Hepatocyte (in vitro differentiated cells): ENCODE measurements around the gene RBM8A.

ENCODE experiments used
- CTCF ChIP-seq: fragments of 200-600 bp; sonication (generic); IDR thresholded peaks from 2 replicates; pipeline ENCODE4 v1.5.1; 2016; ENCODE audit warnings: antibody characterized with exemption, mild to moderate bottlenecking; ENCODE audit not compliant: poor library complexity
- EZH2 ChIP-seq: fragments of 200-600 bp; sonication (generic); IDR thresholded peaks from 2 replicates; pipeline ENCODE4 v1.6.1; 2016; ENCODE audit warnings: antibody characterized with exemption, mild to moderate bottlenecking, borderline replicate concordance
- EZH2phosphoT487 ChIP-seq: fragments of 200-600 bp; sonication (generic); IDR thresholded peaks from one replicate; pipeline ENCODE4 v1.6.1; 2018; ENCODE audit warnings: antibody characterized with exemption, mild to moderate bottlenecking, low read depth, moderate library complexity; ENCODE audit not compliant: unreplicated experiment, severe bottlenecking

- no peak for TF ChIP-seq CTCF
- TF ChIP-seq EZH2 = no peak
- no peak for TF ChIP-seq EZH2phosphoT487
Observed at GRCh38 chr1:145874646-145875045, 52.6 kb downstream of the RBM8A start.
